T-helper 1 cell treated with Interleukin-12 subunit alpha and Interleukin-12 subunit beta and Interleukin-4 antibody, amounts not matched to agents 30 μg/mL and 1 μg/mL, for 36 hours (primary cell): ENCODE data around the gene CREB3L2.

Source experiments
- H3K27ac Mint-ChIP-seq: one replicate; pipeline ENCODE4 v1.8.0; 2021; ENCODE audit warnings: mild to moderate bottlenecking, mixed read lengths
- H3K27me3 Mint-ChIP-seq: one replicate; pipeline ENCODE4 v1.8.0; 2021; ENCODE audit warnings: low read depth, mixed read lengths
- H3K36me3 Mint-ChIP-seq: one replicate; pipeline ENCODE4 v1.8.0; 2021; ENCODE audit warnings: low read depth, mixed read lengths
- H3K4me1 Mint-ChIP-seq: one replicate; pipeline ENCODE4 v1.8.0; 2021; ENCODE audit warnings: low read depth, mixed read lengths
- H3K4me3 Mint-ChIP-seq: one replicate; pipeline ENCODE4 v1.8.0; 2021; ENCODE audit warnings: mild to moderate bottlenecking, moderate library complexity, mixed read lengths
- H3K9me3 Mint-ChIP-seq: one replicate; pipeline ENCODE4 v1.8.0; 2021; ENCODE audit warnings: mixed read lengths

Gene CREB3L2

DNA sequence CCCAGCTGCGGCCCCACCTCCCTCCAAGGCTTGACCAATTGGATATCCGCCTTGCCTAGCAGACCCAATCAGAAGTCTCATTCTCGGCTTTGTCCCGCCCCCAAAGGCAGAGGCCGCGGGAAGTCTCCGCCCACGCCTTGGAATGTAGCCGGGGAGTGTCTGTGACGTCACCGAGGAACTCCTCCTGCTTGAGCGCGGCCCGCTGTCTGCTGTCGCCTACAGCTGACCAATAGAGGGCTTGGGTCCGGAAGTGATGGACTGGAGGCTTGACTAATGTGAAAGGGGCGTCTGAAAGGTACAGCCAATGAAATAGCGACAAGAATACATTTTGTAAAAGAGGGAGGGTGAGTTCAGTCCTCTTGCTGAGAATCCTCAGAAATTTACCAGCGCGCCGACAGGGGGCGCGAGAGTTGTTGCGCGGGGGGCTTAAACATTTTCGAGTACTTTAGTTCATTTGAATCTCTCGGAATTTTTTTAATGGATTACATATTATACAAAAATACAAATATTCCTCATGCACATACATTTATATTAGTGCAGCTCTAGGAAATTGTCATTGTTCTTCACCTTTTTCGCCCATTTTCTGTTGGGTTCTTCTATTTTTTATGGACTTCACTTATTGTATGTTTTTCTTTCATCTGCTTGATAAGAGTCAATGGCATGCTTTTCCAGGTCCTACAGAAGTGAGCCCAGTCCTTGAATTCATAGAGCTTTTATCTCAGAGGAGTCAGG is 376 bp upstream of the CREB3L2 start:
- Mint-ChIP-seq H3K9me3 (no peaks in the 10 kb centered on the region), H3K4me3 (peak overlapping the region; percentile 95), H3K36me3 (peaks cover 7% of the 10 kb centered on the region), H3K4me1 (peaks cover 26% of the 10 kb centered on the region), H3K27me3 (no peaks in the 10 kb centered on the region), H3K27ac (peak overlapping the region; percentile 92)

DNA sequence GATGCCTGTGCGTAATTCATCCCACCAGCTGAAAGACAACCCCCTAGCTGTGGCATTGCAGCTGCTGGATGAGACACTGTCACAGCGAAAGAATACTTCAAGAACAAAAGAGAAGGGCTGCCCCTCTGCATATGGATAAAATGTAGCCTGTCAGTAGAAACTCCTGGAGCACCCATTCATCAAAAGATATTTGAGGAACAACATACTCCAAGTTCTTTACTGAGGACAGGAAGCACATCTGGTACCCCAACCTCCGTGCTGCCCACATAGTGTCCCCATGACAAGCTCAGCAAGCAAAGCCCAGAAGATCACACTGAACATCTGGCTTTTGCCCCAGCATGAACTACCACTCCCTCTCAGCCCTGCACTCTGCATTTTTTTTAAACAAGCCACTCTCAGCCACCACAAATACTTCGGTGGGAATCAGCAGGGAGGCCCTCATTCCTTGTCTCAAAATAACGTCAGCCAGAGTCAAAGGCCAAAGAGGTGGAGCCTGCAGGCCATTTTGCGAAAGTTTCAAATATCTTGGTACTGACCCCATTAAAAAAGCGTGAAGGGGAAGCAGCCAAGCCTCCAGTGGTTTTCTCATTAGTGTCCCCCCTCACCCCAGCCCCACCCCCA is 1.7 kb downstream of the CREB3L2 start:
- Mint-ChIP-seq H3K4me3 (peak overlapping the region; percentile 95), H3K36me3 (peaks cover 20% of the 10 kb centered on the region), H3K27me3 (no peaks in the 10 kb centered on the region), H3K27ac (peak overlapping the region; percentile 13), H3K4me1 (peaks cover 36% of the 10 kb centered on the region), H3K9me3 (no peaks in the 10 kb centered on the region)

GRCh38 chr7:137999496-138000080 is 2.3 kb downstream of the CREB3L2 start:
- Mint-ChIP-seq H3K4me1 (peaks cover 33% of the 10 kb centered on the region), H3K36me3 (peaks cover 20% of the 10 kb centered on the region), H3K9me3 (no peaks in the 10 kb centered on the region), H3K27me3 (no peaks in the 10 kb centered on the region), H3K4me3 (peak overlapping the region; percentile 95), H3K27ac (no peak overlapping the region)

- H3K27me3 Mint-ChIP-seq, result no peaks in the 10 kb centered on the region
- H3K4me1 Mint-ChIP-seq, result peaks cover 39% of the 10 kb centered on the region
- H3K36me3 Mint-ChIP-seq, result peaks cover 24% of the 10 kb centered on the region
- no peak overlapping the region for H3K4me3 Mint-ChIP-seq
- H3K9me3 Mint-ChIP-seq, result no peaks in the 10 kb centered on the region
- H3K27ac Mint-ChIP-seq, result no peak overlapping the region
Measured at GRCh38 chr7:137998250-137998649, 3.6 kb downstream of the CREB3L2 start.

DNA sequence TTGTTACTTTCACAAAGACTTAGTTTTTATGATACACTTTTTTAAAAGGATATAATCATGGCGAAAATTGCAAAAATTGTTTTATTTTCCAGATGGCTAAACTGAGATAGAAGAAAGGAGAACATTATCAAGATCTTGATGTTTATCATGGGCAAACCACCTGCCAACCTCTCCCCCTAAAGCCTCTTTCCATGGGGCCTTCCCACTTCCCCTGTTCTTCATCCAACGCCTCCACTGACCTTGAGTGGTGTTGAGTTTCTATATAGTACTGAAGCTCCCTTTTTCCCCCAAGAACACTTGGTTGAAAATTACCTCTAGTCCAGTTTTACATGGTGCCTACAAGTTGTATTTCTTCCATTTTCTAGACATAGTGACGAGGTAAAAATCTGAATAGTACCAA is 5.0 kb downstream of the CREB3L2 start:
- Mint-ChIP-seq H3K27me3 (no peaks in the 10 kb centered on the region), H3K4me1 (peaks cover 48% of the 10 kb centered on the region), H3K27ac (no peak overlapping the region), H3K9me3 (no peaks in the 10 kb centered on the region), H3K4me3 (no peak overlapping the region), H3K36me3 (peaks cover 26% of the 10 kb centered on the region)

- H3K4me3 Mint-ChIP-seq, result peak overlapping the region; percentile 38
- H3K4me1 Mint-ChIP-seq, result peaks cover 49% of the 10 kb centered on the region
Measured at GRCh38 chr7:137996386-137996851, 5.5 kb downstream of the CREB3L2 start.

GRCh38 chr7:137994216-137994615 is 7.7 kb downstream of the CREB3L2 start:
- no peaks in the 10 kb centered on the region for H3K9me3 Mint-ChIP-seq
- H3K27me3 Mint-ChIP-seq, result no peaks in the 10 kb centered on the region
- H3K4me1 Mint-ChIP-seq, result peaks cover 37% of the 10 kb centered on the region
- no peak overlapping the region for H3K4me3 Mint-ChIP-seq
- peak overlapping the region; percentile 38 for H3K27ac Mint-ChIP-seq
- peaks cover 23% of the 10 kb centered on the region for H3K36me3 Mint-ChIP-seq

More at GRCh38 chr7:137996386-137996851, 5.5 kb downstream of the CREB3L2 start:
- Mint-ChIP-seq H3K36me3 (peaks cover 26% of the 10 kb centered on the region), H3K9me3 (no peaks in the 10 kb centered on the region), H3K27me3 (no peaks in the 10 kb centered on the region), H3K27ac (peak overlapping the region; percentile 55)

DNA sequence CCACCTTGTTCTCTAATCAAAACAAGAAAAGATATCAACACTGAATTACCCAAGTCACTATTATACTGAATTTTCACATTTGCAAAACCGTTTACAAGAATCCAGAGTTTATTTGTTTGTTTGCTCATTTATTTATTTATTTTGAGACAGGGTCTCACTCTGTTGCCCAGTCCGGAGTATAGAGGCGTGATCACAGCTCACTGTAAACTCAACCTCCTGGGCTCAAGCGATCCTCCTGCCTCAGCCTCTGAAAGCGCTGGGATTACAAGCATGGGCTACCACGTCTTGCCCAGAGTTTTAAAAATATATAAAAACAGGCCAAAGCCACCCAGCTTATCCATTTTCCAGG is 8.5 kb downstream of the CREB3L2 start:
- Mint-ChIP-seq H3K27me3 (no peaks in the 10 kb centered on the region), H3K27ac (peak overlapping the region; percentile 85)

DNA sequence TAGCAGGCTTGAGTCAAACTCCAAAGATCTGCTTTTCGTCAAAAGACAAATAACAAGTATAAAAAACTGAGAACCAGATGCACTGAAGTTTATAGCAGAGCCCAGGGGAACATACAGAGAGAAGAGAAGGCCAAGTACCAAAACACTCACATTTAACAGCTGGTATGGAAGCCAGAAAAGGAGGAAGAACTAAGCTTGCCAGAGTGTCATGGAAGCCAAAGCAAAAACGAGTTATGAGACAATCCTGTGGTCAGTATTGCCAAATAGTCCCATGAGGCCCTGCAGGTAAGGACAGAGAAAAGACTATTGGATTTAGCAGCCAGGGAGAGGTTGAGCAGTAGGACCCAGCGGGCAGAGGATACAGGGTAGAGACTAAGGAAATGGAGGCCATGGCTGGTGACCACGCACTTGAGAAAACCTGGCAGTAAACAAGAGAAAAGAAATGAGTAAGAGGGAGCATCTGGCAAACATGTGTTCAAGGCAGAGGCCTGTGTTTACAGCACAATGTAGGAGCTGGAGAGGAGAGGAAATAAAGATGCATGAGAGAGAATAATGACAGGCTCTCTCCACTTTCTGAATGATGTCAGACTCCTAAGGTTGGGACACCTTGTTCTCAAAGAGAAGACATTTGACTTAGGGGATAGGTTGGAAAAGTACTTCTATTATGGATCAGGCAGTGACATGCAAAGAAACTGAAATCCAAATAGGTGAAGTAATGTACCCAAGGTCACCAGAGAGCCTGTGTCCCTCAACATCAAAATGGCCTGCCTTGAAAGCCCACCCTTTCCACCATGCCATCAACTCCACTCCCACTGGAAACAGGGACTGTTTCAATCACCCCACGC is 9.1 kb downstream of the CREB3L2 start:
- Mint-ChIP-seq H3K27ac (peak overlapping the region; percentile 85), H3K9me3 (no peaks in the 10 kb centered on the region), H3K27me3 (no peaks in the 10 kb centered on the region), H3K36me3 (peaks cover 18% of the 10 kb centered on the region), H3K4me3 (peak overlapping the region; percentile 35), H3K4me1 (peaks cover 35% of the 10 kb centered on the region)

More for the DNA sequence above, 8.5 kb downstream of the CREB3L2 start:
- Mint-ChIP-seq H3K4me1 (peaks cover 32% of the 10 kb centered on the region), H3K36me3 (peaks cover 18% of the 10 kb centered on the region), H3K9me3 (no peaks in the 10 kb centered on the region), H3K4me3 (no peak overlapping the region)

GRCh38 chr7:137992104-137992549 is 9.8 kb downstream of the CREB3L2 start:
- peaks cover 40% of the 10 kb centered on the region for H3K4me1 Mint-ChIP-seq
- H3K4me3 Mint-ChIP-seq, result peak overlapping the region; percentile 35
- H3K9me3 Mint-ChIP-seq, result no peaks in the 10 kb centered on the region
- H3K36me3 Mint-ChIP-seq, result peaks cover 18% of the 10 kb centered on the region
- H3K27ac Mint-ChIP-seq, result peak overlapping the region; percentile 85
- H3K27me3 Mint-ChIP-seq, result no peaks in the 10 kb centered on the region

GRCh38 chr7:137990251-137990941 is 11.5 kb downstream of the CREB3L2 start:
- Mint-ChIP-seq H3K4me3 (no peak overlapping the region), H3K27me3 (no peaks in the 10 kb centered on the region), H3K4me1 (peaks cover 33% of the 10 kb centered on the region), H3K36me3 (peaks cover 5% of the 10 kb centered on the region), H3K9me3 (no peaks in the 10 kb centered on the region), H3K27ac (no peak overlapping the region)

DNA sequence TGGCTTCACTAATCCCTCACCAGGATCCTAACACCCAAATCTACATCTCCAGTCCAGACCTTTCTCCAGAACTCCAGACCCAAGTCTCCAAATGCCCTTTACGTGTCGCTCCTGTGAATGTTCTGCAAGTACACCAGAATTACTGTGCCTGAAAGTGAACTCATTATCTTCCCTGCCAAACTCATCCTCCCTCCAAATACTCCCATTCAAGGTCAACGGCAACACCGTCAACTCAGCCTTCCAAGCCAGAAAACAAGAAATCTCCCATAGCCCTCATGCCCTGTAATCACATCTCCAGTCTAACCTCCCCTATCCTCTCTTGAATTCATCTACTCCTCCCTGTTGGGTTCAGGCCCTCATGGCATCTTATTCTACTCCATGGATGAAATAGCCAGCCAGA is 12.3 kb downstream of the CREB3L2 start:
- H3K4me1 Mint-ChIP-seq, result peaks cover 33% of the 10 kb centered on the region
- H3K27ac Mint-ChIP-seq, result no peak overlapping the region
- no peaks in the 10 kb centered on the region for H3K27me3 Mint-ChIP-seq
- H3K36me3 Mint-ChIP-seq, result peaks cover 9% of the 10 kb centered on the region
- no peak overlapping the region for H3K4me3 Mint-ChIP-seq
- no peaks in the 10 kb centered on the region for H3K9me3 Mint-ChIP-seq

DNA sequence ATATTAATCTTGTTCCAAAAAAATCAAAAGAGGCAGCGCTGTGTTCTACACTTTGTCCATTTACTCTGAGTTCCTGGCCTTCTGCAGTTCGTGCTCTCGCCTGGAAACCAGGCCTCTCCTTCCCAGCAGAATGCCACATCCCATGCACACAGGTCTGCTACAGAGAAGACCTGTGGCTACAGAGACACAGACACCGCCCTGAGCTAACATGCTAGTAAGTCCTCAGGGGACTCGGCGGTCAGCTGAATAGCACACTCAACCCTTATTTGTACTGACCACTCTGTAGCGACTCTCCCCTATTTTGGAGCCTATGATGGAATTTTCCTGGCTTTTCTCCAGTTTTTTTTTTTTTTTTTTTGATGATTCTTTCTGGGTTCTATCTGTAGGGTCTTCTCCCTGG is 12.8 kb downstream of the CREB3L2 start:
- H3K4me3 Mint-ChIP-seq, result no peak overlapping the region
- no peak overlapping the region for H3K27ac Mint-ChIP-seq
- peaks cover 14% of the 10 kb centered on the region for H3K36me3 Mint-ChIP-seq
- H3K9me3 Mint-ChIP-seq, result peaks cover 2% of the 10 kb centered on the region
- H3K4me1 Mint-ChIP-seq, result peaks cover 33% of the 10 kb centered on the region
- H3K27me3 Mint-ChIP-seq, result no peaks in the 10 kb centered on the region

GRCh38 chr7:137987968-137988367 is 13.9 kb downstream of the CREB3L2 start:
- Mint-ChIP-seq H3K4me1 (peaks cover 24% of the 10 kb centered on the region), H3K9me3 (peaks cover 12% of the 10 kb centered on the region), H3K27me3 (no peaks in the 10 kb centered on the region), H3K4me3 (no peak overlapping the region), H3K27ac (no peak overlapping the region), H3K36me3 (peaks cover 13% of the 10 kb centered on the region)
